ENCODE data around the gene ARHGAP9.
"Not testable (repeated sequence)": the region's sequence is repeated elsewhere in the genome, so short reads cannot be mapped to it uniquely, and the experiment has no call there.

Gene ARHGAP9

DNA sequence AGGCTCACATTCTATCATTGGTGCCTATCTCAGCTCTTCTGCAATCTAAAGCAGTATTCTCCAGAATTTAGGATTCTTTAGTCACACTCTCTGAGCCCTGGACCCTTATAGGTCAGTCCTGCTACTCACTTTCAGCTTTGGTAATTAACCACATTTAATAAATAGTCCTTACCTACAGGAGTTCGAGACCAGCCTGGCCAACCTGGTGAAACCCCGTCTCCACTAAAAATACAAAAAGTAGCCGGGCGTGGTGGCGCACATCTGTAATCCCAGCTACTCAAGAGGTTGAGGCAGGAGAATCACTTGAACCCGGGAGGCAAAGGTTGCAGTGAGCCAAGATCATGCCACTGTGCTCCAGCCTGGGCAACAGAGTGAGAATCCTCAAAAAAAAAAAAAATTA is 34.0 kb upstream of the ARHGAP9 start:
- not testable (repeated sequence) for H3K4me1 ChIP-seq (ENCODE audit: insufficient read depth, low read length); H2AFZ ChIP-seq (ENCODE audit: low read depth, low read length); H3K4me3 ChIP-seq (ENCODE audit: low read length); H3K9me3 ChIP-seq (ENCODE audit: low read length); H3K27me3 ChIP-seq (ENCODE audit: insufficient read depth, low read length)
- H3K36me3 ChIP-seq (ENCODE audit: insufficient read depth, low read length) = peaks cover 87% of the 10 kb centered on the region

DNA sequence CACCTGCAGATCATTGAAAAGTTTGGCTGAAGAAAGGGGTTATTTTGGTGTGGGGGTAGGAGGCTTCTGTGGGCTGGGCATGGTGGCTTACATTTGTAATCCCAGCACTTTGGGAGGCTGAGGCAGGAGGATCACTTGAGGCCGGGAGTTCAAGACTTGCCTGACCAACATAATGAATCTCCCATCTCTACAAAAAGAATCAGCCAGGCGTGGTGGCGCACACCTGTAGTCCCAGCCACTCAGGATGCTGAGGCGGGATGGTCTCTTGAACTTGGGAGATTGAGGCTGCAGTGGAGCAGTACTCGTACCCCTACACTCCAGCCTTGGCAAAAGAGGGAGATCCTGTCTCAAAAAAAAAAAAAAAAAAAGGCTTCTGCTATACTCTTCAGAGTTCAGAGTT is 33.6 kb upstream of the ARHGAP9 start:
- H3K27me3 ChIP-seq (ENCODE audit: insufficient read depth, low read length) = no peaks in the 10 kb centered on the region
- H3K36me3 ChIP-seq (ENCODE audit: insufficient read depth, low read length) = peaks cover 88% of the 10 kb centered on the region
- H2AFZ ChIP-seq (ENCODE audit: low read depth, low read length) = no peak overlapping the region
- H3K9me3 ChIP-seq (ENCODE audit: low read length) = no peaks in the 10 kb centered on the region
- H3K4me1 ChIP-seq (ENCODE audit: insufficient read depth, low read length) = peaks cover 5% of the 10 kb centered on the region
- no peak overlapping the region for H3K4me3 ChIP-seq (ENCODE audit: low read length)

GRCh38 chr12:57512665-57513064 is 33.0 kb upstream of the ARHGAP9 start:
- H3K36me3 ChIP-seq (ENCODE audit: insufficient read depth, low read length) = peaks cover 83% of the 10 kb centered on the region

GRCh38 chr12:57511588-57512325 is 32.1 kb upstream of the ARHGAP9 start:
- H2AFZ ChIP-seq (ENCODE audit: low read depth, low read length) = no peak overlapping the region
- no peak overlapping the region for H3K4me3 ChIP-seq (ENCODE audit: low read length)
- H3K4me1 ChIP-seq (ENCODE audit: insufficient read depth, low read length) = no peaks in the 10 kb centered on the region
- no peaks in the 10 kb centered on the region for H3K9me3 ChIP-seq (ENCODE audit: low read length)
- H3K27me3 ChIP-seq (ENCODE audit: insufficient read depth, low read length) = no peaks in the 10 kb centered on the region
- peaks cover 74% of the 10 kb centered on the region for H3K36me3 ChIP-seq (ENCODE audit: insufficient read depth, low read length)

More at GRCh38 chr12:57512665-57513064, 33.0 kb upstream of the ARHGAP9 start:
- Histone ChIP-seq H3K4me3 (ENCODE audit: low read length) (no peak overlapping the region), H3K4me1 (ENCODE audit: insufficient read depth, low read length) (no peaks in the 10 kb centered on the region), H3K9me3 (ENCODE audit: low read length) (no peaks in the 10 kb centered on the region), H2AFZ (ENCODE audit: low read depth, low read length) (no peak overlapping the region), H3K27me3 (ENCODE audit: insufficient read depth, low read length) (no peaks in the 10 kb centered on the region)

- Histone ChIP-seq H3K4me1 (ENCODE audit: insufficient read depth, low read length) (no peaks in the 10 kb centered on the region), H3K9me3 (ENCODE audit: low read length) (peaks cover 3% of the 10 kb centered on the region), H3K36me3 (ENCODE audit: insufficient read depth, low read length) (peaks cover 73% of the 10 kb centered on the region), H3K4me3 (ENCODE audit: low read length) (no peak overlapping the region), H3K27me3 (ENCODE audit: insufficient read depth, low read length) (no peaks in the 10 kb centered on the region), H2AFZ (ENCODE audit: low read depth, low read length) (no peak overlapping the region)
These were observed 31.5 kb upstream of the ARHGAP9 start for GRCh38 chr12:57511161-57511560.

GRCh38 chr12:57507796-57508195 is 28.1 kb upstream of the ARHGAP9 start:
- H3K4me3 ChIP-seq (ENCODE audit: low read length); H3K9me3 ChIP-seq (ENCODE audit: low read length); H3K4me1 ChIP-seq (ENCODE audit: insufficient read depth, low read length); H3K27me3 ChIP-seq (ENCODE audit: insufficient read depth, low read length); H2AFZ ChIP-seq (ENCODE audit: low read depth, low read length): not testable (repeated sequence)
- H3K36me3 ChIP-seq (ENCODE audit: insufficient read depth, low read length) = peaks cover 74% of the 10 kb centered on the region

GRCh38 chr12:57506541-57506940 is 26.9 kb upstream of the ARHGAP9 start:
- not testable (repeated sequence) for H3K9me3 ChIP-seq (ENCODE audit: low read length); H3K4me3 ChIP-seq (ENCODE audit: low read length); H3K27me3 ChIP-seq (ENCODE audit: insufficient read depth, low read length); H3K4me1 ChIP-seq (ENCODE audit: insufficient read depth, low read length); H2AFZ ChIP-seq (ENCODE audit: low read depth, low read length)
- H3K36me3 ChIP-seq (ENCODE audit: insufficient read depth, low read length) = peaks cover 72% of the 10 kb centered on the region

DNA sequence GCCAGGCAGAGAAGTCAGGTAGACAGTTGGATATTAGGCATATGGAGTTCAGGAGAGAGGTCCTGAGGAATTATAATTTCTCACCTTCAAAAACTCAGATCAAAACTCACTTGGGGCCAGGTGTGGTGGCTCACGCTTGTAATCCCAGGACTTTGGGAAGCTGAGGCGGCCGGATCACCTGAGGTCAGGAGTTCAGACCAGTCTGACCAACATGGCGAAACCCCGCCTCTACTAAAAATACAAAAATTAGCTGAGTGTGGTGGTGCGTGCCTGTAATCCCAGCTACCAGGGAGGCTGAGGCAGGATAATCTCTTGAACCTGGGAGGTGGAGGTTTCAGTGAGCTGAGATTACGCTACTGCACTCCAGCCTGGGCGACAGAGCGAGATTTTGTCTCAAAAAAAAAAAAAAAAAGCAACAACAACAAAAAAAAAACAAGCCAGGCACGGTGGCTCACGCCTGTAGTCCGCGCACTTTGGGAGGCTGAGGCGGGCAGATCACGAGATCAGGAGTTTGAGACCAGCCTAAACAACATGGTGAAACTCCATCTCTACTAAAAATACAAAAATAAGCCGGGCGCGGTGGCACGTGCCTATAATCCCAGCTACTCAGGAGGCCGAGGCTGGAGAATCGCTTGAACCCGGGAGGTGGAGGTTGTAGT is 22.8 kb upstream of the ARHGAP9 start:
- H3K9me3 ChIP-seq (ENCODE audit: low read length) = peaks cover 10% of the 10 kb centered on the region
- H2AFZ ChIP-seq (ENCODE audit: low read depth, low read length); H3K27me3 ChIP-seq (ENCODE audit: insufficient read depth, low read length); H3K4me1 ChIP-seq (ENCODE audit: insufficient read depth, low read length); H3K4me3 ChIP-seq (ENCODE audit: low read length): not testable (repeated sequence)
- H3K36me3 ChIP-seq (ENCODE audit: insufficient read depth, low read length) = peaks cover 74% of the 10 kb centered on the region

GRCh38 chr12:57500213-57500612 is 20.5 kb upstream of the ARHGAP9 start:
- H3K36me3 ChIP-seq (ENCODE audit: insufficient read depth, low read length) = peaks cover 77% of the 10 kb centered on the region

DNA sequence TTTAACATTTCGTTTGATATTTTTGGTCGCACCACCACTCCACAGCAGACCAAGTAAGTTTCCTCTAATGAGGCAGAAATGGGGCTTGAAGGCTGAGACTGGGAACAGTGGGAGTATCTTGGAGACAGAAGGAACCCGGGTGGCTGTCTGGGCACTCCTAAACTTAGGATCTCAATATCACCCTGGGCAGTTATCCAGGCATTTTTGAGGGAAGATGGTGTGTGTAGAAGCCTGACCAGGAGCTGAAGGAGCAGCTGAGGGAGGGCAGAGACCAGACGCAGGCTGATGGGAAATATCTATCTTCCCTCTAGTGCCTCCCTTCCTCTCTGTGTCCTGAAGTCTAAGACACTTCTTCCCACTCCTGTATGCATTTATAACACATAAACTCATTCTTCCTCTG is 18.9 kb upstream of the ARHGAP9 start:
- peaks cover 66% of the 10 kb centered on the region for H3K36me3 ChIP-seq (ENCODE audit: insufficient read depth, low read length)
- H3K4me1 ChIP-seq (ENCODE audit: insufficient read depth, low read length) = no peaks in the 10 kb centered on the region
- no peak overlapping the region for H3K4me3 ChIP-seq (ENCODE audit: low read length)
- peaks cover 3% of the 10 kb centered on the region for H3K9me3 ChIP-seq (ENCODE audit: low read length)
- no peaks in the 10 kb centered on the region for H3K27me3 ChIP-seq (ENCODE audit: insufficient read depth, low read length)
- no peak overlapping the region for H2AFZ ChIP-seq (ENCODE audit: low read depth, low read length)

More at GRCh38 chr12:57500213-57500612, 20.5 kb upstream of the ARHGAP9 start:
- H3K4me3 ChIP-seq (ENCODE audit: low read length) = no peak overlapping the region
- no peaks in the 10 kb centered on the region for H3K4me1 ChIP-seq (ENCODE audit: insufficient read depth, low read length)
- no peaks in the 10 kb centered on the region for H3K27me3 ChIP-seq (ENCODE audit: insufficient read depth, low read length)
- no peak overlapping the region for H2AFZ ChIP-seq (ENCODE audit: low read depth, low read length)
- peaks cover 3% of the 10 kb centered on the region for H3K9me3 ChIP-seq (ENCODE audit: low read length)

- Histone ChIP-seq H3K36me3 (ENCODE audit: insufficient read depth, low read length) (peaks cover 62% of the 10 kb centered on the region), H2AFZ (ENCODE audit: low read depth, low read length) (no peak overlapping the region), H3K27me3 (ENCODE audit: insufficient read depth, low read length) (no peaks in the 10 kb centered on the region), H3K9me3 (ENCODE audit: low read length) (peaks cover 3% of the 10 kb centered on the region), H3K4me3 (ENCODE audit: low read length) (no peak overlapping the region), H3K4me1 (ENCODE audit: insufficient read depth, low read length) (no peaks in the 10 kb centered on the region)
These were observed 18.5 kb upstream of the ARHGAP9 start for GRCh38 chr12:57498132-57498502.

GRCh38 chr12:57497223-57498131 is 17.8 kb upstream of the ARHGAP9 start:
- Histone ChIP-seq H3K4me3 (ENCODE audit: low read length) (no peak overlapping the region), H3K36me3 (ENCODE audit: insufficient read depth, low read length) (peaks cover 64% of the 10 kb centered on the region), H3K4me1 (ENCODE audit: insufficient read depth, low read length) (no peaks in the 10 kb centered on the region), H3K9me3 (ENCODE audit: low read length) (peaks cover 7% of the 10 kb centered on the region), H2AFZ (ENCODE audit: low read depth, low read length) (no peak overlapping the region), H3K27me3 (ENCODE audit: insufficient read depth, low read length) (no peaks in the 10 kb centered on the region)

DNA sequence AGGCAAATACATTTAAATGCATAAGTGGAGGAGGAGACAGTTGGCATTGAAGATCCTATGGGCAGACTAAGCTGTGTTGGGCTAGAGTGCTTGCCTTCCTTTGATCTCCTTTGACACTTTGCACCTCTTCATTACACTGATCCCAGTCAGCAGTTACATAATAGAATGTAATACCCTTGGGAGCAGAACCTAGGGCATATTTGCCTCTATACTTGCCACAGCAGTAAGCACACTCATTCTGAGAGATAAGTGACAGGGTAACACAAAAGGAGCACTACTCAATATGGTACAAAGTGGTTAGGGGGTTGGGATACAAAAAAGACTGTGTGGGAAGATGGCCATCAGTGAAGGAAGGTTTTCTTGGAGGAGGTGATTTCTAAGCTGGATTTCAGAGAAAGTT is 17.2 kb upstream of the ARHGAP9 start:
- no peaks in the 10 kb centered on the region for H3K27me3 ChIP-seq (ENCODE audit: insufficient read depth, low read length)
- H3K36me3 ChIP-seq (ENCODE audit: insufficient read depth, low read length) = peaks cover 60% of the 10 kb centered on the region
- no peak overlapping the region for H2AFZ ChIP-seq (ENCODE audit: low read depth, low read length)
- peaks cover 7% of the 10 kb centered on the region for H3K9me3 ChIP-seq (ENCODE audit: low read length)
- no peaks in the 10 kb centered on the region for H3K4me1 ChIP-seq (ENCODE audit: insufficient read depth, low read length)
- H3K4me3 ChIP-seq (ENCODE audit: low read length) = no peak overlapping the region
